HG03442 (cell line): ENCODE data around the gene SMPX.
A peak's percentile ranks its signal among the peaks of the same experiment; 100 is the strongest.
"Not testable (repeated sequence)": the region's sequence is repeated elsewhere in the genome, so short reads cannot be mapped to it uniquely, and the experiment has no call there.

Experiments
- ATAC-seq: cut with Tn5 transposase; IDR thresholded peaks from one replicate; pipeline ENCODE4 v1.9.1; 2021; ENCODE audit warnings: mild to moderate bottlenecking, moderate library complexity; ENCODE audit not compliant: unreplicated experiment

Gene SMPX

DNA sequence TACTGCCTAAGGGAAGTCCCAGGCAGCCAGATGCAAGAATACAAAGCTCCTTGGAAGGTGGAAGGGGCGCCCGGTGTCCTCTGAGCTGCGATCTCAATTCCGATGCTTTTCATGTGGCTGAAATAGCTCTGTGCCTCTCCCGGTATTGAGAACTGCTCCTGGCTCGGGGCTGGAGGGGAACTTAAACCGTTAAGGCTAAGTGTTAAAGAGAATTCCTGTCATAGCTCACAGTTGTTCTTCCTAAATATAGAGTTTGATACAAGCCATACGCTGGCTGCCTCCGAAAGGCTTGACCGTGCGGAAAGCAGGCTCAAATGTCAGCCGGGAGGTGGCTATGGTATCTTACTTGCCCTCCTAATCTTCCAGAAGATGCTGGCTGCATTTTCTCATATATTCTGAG, at the start of gene SMPX:
SMPX (minus strand) TSS at position 157 of the 400 bp plus-strand sequence. CDS start 3,826 bp downstream, outside the sequence.
- ATAC-seq: no peak

DNA sequence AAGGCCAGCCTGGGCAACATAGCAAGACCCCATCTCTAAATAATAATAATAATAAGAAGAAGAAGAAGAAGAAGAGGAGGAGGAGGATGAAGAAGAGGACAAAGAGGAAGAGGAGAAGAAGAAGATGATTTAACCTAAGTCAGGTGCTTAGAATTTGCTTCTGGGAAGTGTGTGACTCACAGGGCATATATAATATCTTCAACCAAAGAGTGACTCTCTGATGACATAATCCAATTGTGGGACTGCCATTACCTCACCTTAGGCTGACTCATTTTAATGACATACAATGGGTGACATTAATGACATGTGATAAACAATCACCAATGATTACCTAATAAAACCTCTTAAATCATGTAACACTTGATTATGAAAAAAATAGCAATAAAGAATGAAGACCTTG, 48.8 kb upstream of the SMPX start:
- no peak for ATAC-seq

DNA sequence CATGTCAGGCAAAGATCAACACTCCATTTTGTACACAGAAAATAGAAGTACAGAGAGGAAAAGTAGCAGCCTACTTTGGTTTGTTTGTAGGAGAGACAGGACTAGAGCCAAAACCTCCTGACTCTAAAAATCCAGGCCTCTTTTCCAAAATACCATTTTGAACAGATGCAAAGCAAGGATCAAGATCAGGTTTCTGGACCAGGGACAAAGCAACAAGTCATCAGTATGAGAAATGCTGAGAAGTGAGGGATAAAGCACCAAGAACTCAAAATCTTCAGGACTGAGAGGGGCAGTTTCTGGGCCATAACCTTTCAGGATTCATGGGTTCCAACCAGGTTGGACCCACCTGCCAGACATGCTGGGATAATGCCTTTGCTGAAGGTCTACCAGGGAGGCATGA, 44.9 kb upstream of the SMPX start:
- ATAC-seq: no peak

DNA sequence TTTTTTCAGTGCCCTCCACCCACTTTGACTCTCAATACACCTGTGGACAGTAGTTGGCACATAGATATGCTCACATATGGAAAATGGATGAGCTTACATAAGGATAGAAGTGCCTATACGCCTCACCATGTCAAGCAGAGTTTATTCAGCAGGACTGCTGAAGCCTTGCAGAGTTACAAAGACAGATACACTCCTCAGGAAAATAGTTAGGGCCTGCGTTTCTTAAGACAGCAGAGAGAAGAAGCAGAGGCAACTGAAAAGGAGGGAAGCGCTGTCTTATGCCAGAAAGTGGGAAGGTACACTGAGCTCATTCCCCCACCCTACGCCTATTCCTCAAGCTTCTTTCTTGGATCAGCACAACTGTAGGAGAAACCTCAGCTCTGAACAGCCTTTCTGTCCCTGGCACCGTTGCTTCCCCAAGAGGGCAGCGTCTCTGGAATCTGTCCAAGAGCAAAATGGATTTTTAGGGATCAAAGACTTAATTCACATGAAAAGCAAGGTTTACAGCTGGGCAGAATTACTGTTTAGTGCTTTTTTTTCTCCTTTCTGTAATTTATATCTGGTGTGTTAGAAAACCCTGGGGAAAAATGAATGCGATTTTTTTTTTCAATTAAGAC, 44.2 kb upstream of the SMPX start:
- no peak for ATAC-seq

DNA sequence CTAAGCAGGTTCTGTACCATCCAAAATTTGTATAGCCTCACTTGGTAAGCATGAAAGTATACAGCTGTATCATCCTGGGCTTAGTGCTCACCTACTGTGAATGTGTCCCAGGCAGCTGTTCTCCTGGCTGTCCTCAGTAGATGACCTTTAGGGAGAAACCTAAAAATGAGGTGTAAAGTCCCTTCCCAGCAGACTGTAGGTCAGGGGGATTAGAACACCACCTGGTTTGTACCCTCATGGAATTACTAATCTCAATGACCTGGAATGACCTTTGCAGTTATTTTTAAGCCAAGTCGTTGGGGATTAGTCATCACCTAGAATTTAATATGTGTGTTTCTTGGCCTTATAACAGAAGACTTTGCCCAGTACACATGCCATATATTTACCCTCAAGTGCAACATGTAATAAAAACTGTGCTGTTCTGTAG, 42.4 kb upstream of the SMPX start:
- no peak for ATAC-seq

DNA sequence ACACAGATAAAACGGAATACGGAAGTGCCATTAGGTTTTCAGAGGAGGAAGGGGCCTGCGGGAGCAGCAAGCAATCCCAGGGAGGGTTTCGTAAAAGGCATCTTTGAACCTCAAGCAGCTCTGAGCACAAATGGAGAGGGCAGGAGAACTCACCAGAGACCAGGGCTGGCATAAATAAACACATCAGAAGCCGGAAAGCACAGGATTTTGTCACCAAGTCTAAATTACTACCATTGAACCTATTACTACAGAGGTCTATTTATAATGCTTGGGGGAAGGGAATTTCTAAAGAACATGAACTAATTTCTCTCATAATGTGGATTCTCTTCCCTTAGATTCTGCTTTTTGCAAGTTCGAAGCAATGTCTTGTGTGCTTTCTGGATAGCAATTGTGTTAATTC, 41.9 kb upstream of the SMPX start:
- ATAC-seq: no peak

DNA sequence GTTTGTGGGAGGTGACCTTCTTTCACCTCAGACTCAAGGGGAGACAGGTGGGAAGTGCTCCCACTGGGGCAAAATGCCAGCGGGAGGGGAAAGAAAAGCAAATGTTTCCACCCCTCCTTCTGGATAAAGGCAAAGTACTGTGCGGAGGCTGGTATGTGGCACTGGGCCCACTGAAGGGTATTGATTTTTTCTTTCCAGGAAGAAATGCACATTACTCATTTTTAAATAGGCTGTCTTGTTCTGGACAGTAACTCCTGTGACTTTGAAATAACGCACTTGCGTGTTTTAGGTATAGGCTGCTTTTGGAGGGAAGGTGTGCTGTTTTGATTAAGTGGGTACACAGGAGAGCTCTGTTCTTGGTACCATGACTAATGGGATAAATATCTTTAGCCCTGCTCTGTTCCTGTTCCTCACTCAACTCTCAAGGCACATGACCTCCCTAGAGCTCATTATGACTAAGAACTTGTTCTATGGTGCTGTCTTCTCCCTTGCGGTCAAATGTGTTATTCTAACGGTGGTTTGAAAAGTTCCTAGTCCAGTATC, 40.8 kb upstream of the SMPX start:
- peak; percentile 92 for ATAC-seq

DNA sequence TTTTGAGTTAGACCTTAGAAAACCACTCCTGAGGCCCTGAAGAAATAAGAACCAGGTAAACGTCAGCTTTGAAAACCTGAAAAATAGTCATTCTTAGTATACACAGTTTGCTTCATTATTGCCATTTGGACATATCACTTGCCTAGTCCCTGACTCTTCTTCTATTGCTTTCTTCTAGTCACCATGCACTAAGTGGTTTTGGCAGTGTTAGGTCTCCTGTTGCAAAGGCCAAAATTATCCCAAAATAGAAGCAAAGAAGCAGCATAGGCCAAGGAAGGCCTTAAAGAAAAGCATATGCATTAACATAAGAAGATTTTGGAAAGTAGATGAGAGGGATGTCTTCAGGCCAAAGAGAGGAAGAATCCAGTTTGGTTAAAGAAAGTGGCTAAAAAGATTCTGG, 24.1 kb upstream of the SMPX start:
- no peak for ATAC-seq

DNA sequence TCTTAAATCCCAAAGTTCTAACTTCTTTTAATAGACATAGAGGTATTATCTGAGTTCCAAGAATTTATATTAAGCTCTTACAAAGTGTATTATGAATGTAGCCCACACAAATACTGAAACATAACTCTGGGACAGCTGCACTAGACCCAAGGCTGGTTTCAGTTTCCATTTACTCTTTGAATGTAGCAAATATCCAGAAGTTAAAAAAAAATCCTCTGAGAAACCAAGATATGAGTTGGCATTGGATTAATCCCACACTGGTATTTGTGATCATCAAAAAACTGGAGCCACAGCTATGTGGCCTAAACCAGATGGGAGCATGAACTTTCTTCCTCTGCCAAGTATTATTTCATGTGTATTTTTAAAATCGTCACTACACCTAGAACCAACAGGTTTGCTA, 23.6 kb upstream of the SMPX start:
- peak; percentile 72 for ATAC-seq

DNA sequence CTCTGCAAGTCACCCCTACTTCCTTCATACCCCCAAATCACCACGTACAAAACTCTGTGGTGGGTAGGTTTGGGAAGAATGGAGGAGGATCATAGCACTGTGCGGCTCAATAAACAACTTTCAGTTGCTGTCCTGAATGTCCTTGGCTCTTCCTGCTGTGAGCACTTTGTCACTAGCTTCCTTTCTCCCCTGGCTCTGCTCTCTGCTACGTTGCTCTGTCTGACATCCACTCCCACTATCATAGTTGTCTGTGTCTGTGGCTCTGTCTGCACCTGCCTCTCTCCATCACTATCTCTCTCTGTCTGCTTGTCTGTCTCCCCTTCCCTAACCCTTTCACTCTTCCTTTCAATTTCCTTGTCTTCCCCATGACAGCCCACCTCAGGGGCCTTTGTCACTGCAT, 21.2 kb upstream of the SMPX start:
- ATAC-seq: no peak

DNA sequence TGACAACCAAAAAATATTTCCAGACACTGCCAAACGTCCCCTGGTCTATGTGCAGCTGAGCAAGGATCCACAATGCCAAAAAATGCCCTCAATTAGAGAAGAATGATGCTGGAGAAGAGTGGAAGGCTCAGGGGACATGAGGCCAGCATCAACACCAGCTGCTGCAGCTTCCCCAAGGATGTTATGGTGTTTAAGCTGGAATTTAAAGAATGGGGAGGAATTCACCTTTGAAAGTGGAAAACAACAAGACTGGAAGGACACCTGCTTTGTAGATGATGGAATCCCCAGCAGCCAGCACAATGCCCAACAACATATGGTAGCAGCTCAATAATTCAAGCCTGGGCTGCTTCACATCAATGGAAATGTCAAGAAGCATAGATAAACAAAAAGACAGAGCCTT, 20.3 kb upstream of the SMPX start:
- ATAC-seq: no peak

DNA sequence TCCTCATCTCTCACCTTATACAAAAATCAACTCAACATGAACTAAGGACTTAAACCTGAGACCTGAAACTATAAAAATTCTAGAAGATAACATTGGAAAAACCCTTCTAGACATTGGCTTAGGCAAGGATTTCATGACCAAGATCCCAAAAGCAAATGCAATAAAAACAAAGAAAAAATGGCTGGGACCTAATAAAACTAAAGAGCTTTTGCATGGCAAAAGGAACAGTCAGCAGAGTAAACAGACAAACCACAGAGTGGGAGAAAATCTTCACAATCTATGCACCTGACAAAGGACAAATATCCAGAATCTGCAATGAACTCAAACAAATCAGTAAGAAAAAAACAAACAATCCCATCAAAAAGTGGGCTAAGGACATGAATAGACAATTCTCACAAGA, 17.2 kb upstream of the SMPX start:
- not testable (repeated sequence) for ATAC-seq

DNA sequence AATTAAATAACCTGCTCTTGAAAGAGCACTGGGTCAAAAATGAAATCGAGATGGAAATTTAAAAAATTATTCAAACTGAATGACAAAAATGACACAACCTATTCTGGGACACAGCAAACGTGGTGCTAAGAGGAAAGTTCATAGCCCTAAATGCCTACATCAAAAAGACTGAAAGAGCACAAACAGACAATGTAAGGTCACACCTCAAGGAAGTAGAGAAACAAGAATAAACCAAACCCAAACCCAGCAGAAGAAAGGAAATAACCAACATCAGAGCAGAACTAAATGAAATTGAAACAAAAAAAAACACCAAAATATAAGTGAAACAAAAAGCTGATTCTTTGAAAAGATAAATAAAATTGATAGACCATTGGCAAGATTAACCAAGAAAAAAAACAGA, 15.1 kb upstream of the SMPX start:
- ATAC-seq: not testable (repeated sequence)

DNA sequence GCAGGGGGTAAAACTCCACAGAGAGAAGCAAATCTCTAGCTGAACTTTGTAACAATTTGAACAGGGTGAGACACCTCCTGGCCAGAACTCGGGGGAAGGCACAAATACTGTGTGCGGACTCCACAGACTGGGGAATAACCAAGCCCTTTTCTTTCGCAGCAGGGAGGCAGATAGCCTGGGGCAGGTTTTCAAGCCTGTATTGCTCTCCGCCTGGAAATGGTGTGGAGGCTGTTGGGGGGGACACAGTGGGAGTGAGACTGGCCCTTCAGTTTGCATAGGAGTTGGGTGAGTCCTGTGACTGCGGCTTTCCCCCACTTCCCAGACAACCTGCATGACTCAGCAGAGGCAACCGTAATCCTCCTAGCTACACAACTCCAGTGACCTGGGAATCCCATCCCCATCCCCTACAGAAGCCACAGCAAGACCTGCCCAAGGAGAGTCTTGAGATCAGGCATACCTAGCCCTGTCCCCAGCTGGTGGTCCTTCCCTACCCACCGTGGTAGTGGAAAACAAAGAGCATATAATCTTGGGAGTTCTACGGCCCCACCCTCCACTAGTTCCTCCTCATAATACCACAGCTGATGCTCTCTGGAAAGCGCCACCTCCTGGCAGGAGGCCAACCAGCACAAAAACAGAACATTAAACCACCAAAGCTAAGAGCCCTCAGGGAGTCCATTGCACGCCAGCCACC, 12.9 kb upstream of the SMPX start:
- no peak for ATAC-seq

DNA sequence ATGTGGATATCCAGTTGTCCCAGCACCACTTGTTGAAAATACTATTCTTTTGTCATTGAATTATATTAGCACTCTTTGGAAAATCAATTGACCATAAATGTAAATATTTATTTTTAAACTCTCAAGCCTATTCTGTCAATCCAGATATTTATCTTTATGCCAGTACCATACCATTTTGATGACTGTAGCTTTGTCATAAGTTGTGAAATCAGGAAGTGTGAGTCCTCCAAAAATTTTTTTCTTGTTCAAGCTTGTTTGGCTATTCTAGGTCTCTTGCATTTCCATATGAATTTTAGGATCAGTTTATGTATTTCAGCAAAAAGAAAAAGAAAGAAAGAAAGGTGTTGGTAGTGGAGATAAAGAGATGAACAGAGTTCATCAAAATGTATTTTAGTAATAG, 8.2 kb upstream of the SMPX start:
- no peak for ATAC-seq

DNA sequence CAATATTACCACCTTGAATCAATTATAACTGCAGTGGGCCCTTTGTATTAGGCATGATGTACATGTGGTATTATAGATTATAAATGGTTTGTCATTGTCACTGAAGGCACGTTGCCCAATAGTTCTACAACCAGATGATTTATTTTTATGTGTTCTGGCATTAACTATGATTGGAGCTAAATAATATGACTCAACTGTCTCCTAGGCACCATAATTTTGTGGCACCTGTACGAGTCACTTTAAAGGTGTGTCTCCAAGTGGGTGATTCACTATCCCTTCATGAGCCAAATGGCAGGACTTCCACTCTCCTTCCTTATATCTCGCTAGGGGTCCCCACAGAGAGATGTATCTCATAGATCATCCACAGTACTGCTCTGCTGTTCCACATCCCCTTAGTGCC, 6.1 kb upstream of the SMPX start:
- no peak for ATAC-seq

DNA sequence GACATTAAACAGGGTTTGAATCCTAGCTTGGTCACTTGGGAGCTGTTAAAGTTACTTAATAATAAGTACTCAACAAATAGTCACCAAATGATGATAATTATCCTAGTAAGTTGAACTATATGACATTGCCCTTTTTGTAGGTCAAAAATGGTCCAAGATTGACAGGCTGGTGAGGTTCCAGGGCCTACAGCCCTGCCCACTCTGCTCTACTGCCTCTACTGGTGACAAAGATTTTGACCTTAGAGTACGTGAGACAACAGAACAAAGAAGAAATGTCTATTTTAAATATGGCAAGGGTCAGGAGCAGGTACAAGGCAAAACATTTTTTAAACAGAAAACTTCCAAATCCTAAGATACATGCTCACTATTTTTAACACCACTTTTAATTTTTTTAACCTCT, 572 bp upstream of the SMPX start:
- ATAC-seq: no peak

DNA sequence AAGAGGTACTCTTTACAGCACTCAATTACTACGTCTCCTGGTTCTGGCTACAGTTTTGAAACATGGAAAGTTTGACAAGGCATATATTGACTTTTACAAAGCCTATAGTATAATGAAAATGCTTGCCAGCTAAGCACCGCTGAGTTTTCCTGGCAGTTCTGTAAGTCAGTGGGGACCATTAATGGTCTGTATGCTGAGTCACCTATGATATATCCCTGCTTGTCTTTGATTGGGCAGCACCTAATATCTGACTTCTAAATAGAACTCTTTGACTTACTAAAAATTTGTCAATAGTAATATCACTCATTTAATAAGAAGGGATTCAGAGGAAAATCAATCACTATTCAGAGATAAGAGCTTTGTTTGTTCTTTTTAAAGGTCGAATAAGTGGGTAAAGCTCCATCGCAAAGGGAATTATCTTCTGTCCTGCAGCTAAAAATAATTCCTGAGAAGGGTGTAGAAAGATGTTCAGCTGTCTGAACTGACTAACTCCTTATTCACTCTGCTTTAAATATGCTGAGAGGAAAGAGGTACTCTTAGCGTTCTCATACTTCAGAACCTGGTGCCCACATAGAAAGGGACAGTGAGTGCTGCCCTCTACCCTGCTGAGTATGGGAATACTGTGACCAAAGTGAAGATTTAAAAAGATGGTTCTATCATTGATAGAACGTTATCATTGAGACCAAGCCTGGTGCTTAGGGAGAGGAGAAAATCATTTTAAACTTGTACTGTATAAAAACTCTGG, 959 bp downstream of the SMPX start:
- ATAC-seq: no peak

DNA sequence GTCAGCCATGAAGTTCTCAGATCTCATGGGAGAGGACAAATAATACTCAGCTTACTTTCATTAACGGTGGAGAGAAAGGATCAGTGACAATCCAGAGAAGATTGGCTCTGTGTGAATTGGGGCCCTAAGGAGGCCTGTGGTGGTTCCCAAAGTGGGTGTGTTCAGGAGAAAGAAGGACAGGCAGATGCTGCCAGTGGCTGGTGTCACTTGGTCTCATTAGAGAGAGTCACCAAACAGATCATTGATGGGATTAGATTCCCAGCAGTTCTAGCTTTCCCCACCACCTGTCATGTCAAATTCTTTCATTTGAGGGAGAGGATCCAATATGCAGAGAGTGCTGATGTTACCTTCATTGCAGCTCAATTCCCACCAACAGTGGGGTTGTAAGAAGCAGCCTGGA, 8.0 kb downstream of the SMPX start:
- ATAC-seq: no peak

DNA sequence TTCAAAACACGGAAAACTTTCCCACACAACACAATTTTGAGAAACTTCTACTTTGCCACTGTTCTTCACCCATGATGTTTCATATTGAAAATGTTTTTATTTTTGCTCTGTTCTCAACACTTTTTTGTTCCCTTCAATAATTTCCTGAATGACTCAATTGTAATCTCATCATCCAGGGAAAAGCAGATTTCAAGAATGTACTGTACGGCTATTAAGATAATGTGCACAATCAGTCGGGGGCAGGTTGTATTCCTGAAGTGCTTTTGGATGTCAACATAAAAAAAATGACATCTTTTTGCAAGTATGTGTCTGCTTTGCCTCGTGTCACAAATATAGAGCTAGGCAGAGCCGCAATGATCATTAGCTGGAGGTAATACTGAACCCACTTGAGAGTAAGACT, 9.7 kb downstream of the SMPX start:
- ATAC-seq: no peak

DNA sequence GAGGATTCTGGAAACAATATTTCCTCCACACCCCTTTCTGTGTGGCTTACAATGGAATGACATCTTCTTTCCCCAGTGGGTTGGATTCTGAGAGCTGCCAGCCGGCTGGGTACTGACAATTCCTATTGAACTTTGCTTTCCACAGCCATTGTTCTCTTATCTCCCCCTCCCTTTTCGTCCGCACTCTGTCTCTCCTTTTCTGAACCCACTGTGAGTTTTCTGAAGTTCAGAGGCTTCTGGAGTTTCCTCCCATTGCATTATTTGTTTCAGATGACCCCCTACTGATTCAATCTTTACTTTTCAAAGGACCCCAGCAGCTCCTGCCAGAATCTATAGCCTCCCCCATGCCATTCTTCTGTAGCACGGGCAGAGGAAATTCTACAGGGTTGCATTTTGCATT, 10.4 kb downstream of the SMPX start:
- no peak for ATAC-seq

DNA sequence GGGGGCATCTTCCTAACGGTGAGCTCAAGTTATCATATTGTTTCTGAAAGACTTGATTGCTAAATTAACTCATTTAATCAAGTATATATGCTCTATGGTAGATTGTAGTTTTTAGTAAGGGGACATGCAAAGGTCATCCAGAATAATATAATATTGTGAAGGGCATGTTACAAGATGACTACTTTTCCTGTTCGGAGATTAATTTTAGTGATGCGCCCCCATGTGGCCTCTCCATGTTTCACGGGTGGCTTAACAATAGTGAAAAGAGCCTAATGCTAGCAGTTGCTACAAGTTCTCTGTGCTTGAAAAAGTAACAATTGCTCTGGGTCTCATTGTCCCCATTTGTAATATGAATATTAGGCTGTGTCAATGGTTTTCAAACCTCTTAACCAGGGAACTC, 12.2 kb downstream of the SMPX start:
- no peak for ATAC-seq
